ENCODE results near the gene CBLN3.
"Not testable (repeated sequence)": the region's sequence is repeated elsewhere in the genome, so short reads cannot be mapped to it uniquely, and the experiment has no call there.

CBLN3 gene

GRCh38 chr14:24463017-24463883, 33.8 kb upstream of the CBLN3 start:
- DNase-seq (ENCODE audit: low read depth) = no peak
- H3K4me3 ChIP-seq (ENCODE audit: control insufficient read depth, low read depth, low read length) = no peak overlapping the region
- no peak for TF ChIP-seq CTCF (IDR thresholded peaks at IDR 0.05; ENCODE audit: control insufficient read depth, insufficient read depth, low read depth, low read length, missing control alignments)

- TF ChIP-seq CTCF (IDR thresholded peaks at IDR 0.05; ENCODE audit: control insufficient read depth, insufficient read depth, low read depth, low read length, missing control alignments) = no peak
- DNase-seq (ENCODE audit: low read depth) = no peak
- H3K4me3 ChIP-seq (ENCODE audit: control insufficient read depth, low read depth, low read length) = no peak overlapping the region
Observed at GRCh38 chr14:24461336-24461735, 31.9 kb upstream of the CBLN3 start.

GRCh38 chr14:24459331-24459730, 29.9 kb upstream of the CBLN3 start:
- TF ChIP-seq CTCF (IDR thresholded peaks at IDR 0.05; ENCODE audit: control insufficient read depth, insufficient read depth, low read depth, low read length, missing control alignments) = no peak
- no peak for DNase-seq (ENCODE audit: low read depth)
- H3K4me3 ChIP-seq (ENCODE audit: control insufficient read depth, low read depth, low read length) = no peak overlapping the region

- TF ChIP-seq CTCF (IDR thresholded peaks at IDR 0.05; ENCODE audit: control insufficient read depth, insufficient read depth, low read depth, low read length, missing control alignments) = no peak
- no peak for DNase-seq (ENCODE audit: low read depth)
- H3K4me3 ChIP-seq (ENCODE audit: control insufficient read depth, low read depth, low read length) = no peak overlapping the region
Observed at GRCh38 chr14:24458736-24459135, 29.3 kb upstream of the CBLN3 start.

GRCh38 chr14:24456980-24457379, 27.5 kb upstream of the CBLN3 start:
- no peak overlapping the region for H3K4me3 ChIP-seq (ENCODE audit: control insufficient read depth, low read depth, low read length)
- DNase-seq (ENCODE audit: low read depth) = no peak
- TF ChIP-seq CTCF (IDR thresholded peaks at IDR 0.05; ENCODE audit: control insufficient read depth, insufficient read depth, low read depth, low read length, missing control alignments) = no peak

- not testable (repeated sequence) for DNase-seq (ENCODE audit: low read depth); H3K4me3 ChIP-seq (ENCODE audit: control insufficient read depth, low read depth, low read length)
Observed at GRCh38 chr14:24450828-24451227, 21.4 kb upstream of the CBLN3 start.

GRCh38 chr14:24443053-24443665, 13.7 kb upstream of the CBLN3 start:
- no peak for DNase-seq (ENCODE audit: low read depth)
- H3K4me3 ChIP-seq (ENCODE audit: control insufficient read depth, low read depth, low read length) = peak overlapping the region; percentile 64
- no peak for TF ChIP-seq CTCF (IDR thresholded peaks at IDR 0.05; ENCODE audit: control insufficient read depth, insufficient read depth, low read depth, low read length, missing control alignments)

All from AG09309 (cell line).